ENCODE results near the gene PGM5.
"Not testable (repeated sequence)": the region's sequence is repeated elsewhere in the genome, so short reads cannot be mapped to it uniquely, and the experiment has no call there.

PGM5 gene

GRCh38 chr9:68383894-68384293 lies 27.5 kb downstream of the PGM5 start:
- DNase-seq: not testable (repeated sequence)

GRCh38 chr9:68389558-68389957 lies 33.1 kb downstream of the PGM5 start:
- not testable (repeated sequence) for DNase-seq

GRCh38 chr9:68390737-68391136 lies 34.3 kb downstream of the PGM5 start:
- DNase-seq: not testable (repeated sequence)

GRCh38 chr9:68396411-68397094 lies 40.1 kb downstream of the PGM5 start:
- not testable (repeated sequence) for DNase-seq

GRCh38 chr9:68397095-68397423 lies 40.6 kb downstream of the PGM5 start:
- not testable (repeated sequence) for DNase-seq

- DNase-seq: not testable (repeated sequence)
These were observed 41.4 kb downstream of the PGM5 start for GRCh38 chr9:68397796-68398195.

GRCh38 chr9:68398324-68398723 lies 41.9 kb downstream of the PGM5 start:
- DNase-seq: not testable (repeated sequence)

GRCh38 chr9:68404421-68405185 lies 48.2 kb downstream of the PGM5 start:
- DNase-seq: not testable (repeated sequence)

GRCh38 chr9:68411865-68412264 lies 55.5 kb downstream of the PGM5 start:
- DNase-seq: not testable (repeated sequence)

GRCh38 chr9:68412754-68413153 lies 56.3 kb downstream of the PGM5 start:
- not testable (repeated sequence) for DNase-seq

GRCh38 chr9:68415065-68415464 lies 58.7 kb downstream of the PGM5 start:
- DNase-seq: not testable (repeated sequence)

- no peak for DNase-seq
These were observed 60.6 kb downstream of the PGM5 start for GRCh38 chr9:68416936-68417564.

GRCh38 chr9:68417762-68418161 lies 61.4 kb downstream of the PGM5 start:
- DNase-seq: no peak

GRCh38 chr9:68418259-68418845 lies 61.9 kb downstream of the PGM5 start:
- DNase-seq: no peak

GRCh38 chr9:68419901-68420300 lies 63.5 kb downstream of the PGM5 start:
- DNase-seq: no peak

- no peak for DNase-seq
These were observed 70.3 kb downstream of the PGM5 start for GRCh38 chr9:68426755-68427154.

GRCh38 chr9:68427216-68427977 lies 71.0 kb downstream of the PGM5 start:
- no peak for DNase-seq

GRCh38 chr9:68428481-68428880 lies 72.1 kb downstream of the PGM5 start:
- DNase-seq: no peak

- DNase-seq: no peak
These were observed 73.2 kb downstream of the PGM5 start for GRCh38 chr9:68429631-68430030.

- DNase-seq: no peak
These were observed 74.9 kb downstream of the PGM5 start for GRCh38 chr9:68431307-68431706.

- no peak for DNase-seq
These were observed 77.2 kb downstream of the PGM5 start for GRCh38 chr9:68433531-68434110.

GRCh38 chr9:68437785-68438184 lies 81.4 kb downstream of the PGM5 start:
- DNase-seq: no peak
